Activated CD8-positive, alpha-beta memory T cell treated with anti-CD3 and anti-CD28 coated beads, Interleukin-2, amount 50 U/mL, for 1 hour (primary cell): ENCODE results near the gene CD109.
"Not testable (repeated sequence)": the region's sequence is repeated elsewhere in the genome, so short reads cannot be mapped to it uniquely, and the experiment has no call there.

Experiments
- DNase-seq: peaks from one replicate; pipeline ENCODE4 v3.0.0-alpha.2; 2020; ENCODE audit errors: extremely low read depth

The CD109 gene

DNA sequence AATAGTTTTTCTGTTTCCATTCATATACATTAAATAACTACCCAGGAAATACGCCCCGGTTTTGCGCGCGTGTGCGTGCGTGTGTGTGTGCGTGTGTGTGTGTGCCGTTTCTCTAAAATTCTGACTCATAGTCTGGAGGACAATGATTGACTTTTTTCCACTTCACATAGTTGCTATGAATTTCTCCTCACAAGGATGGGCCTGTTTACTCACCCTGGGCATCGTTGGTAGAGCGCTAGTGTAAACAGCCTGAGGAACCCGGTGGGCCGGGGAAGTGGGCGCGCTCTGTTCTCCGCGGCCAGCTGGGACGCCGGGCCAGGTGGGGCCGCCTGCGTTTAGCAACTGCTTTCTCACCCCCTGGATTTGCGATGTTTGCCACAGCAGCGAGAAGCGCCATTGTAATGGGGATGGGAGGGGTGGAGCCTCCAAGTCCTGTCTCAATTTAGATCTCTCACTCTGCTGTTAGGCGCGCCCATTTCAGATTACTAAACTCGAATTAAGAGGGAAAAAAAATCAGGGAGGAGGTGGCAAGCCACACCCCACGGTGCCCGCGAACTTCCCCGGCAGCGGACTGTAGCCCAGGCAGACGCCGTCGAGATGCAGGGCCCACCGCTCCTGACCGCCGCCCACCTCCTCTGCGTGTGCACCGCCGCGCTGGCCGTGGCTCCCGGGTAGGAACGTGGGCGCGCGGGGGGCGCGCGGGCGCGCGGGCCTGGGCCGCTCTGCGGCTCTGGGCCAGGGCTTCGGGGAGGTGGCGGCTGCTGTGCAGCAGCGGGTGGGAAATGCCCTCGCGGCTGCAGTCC lies at the start of gene CD109:
CD109 (plus strand) TSS at position 585 of the 803 bp plus-strand sequence; CDS start at position 598, 13 bp downstream.
- peak; percentile 8 for DNase-seq

DNA sequence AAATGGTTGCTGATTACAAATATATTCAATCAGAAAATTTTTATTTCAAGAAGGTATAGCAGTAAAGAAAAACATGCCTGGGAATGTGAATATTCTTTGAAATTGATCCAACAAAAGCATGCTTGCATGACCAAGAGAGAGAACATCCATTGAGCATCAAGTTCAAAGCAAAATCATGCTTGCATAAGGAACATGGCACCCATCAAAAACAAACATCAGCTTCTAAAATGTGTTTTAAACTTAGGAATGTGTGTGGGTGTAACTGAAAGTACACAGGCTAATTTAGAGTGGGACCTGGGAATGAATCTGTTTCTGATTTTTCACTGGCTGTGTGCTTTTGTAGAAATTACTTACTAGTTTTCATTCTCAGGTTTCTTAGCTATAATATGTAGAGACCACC lies 47.8 kb upstream of the CD109 start:
- DNase-seq = no peak

DNA sequence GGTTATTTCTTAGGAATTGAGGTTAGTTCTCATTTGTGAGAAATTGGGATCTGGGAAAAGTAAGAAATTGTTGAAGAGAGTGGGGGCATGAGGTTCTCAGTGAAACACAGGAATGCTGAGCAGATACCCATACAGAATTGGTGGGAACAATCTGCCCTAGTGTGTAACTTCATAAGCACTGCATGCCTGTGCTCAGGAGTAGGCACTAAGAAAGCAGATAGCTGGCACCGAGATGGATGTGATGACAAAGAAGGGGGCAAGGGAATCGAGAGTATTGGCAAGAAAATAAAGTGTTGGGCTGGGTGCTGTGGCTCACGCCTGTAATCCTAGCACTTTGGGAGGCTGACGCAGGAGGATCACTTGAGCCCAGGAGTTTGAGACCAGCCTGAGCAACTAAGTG lies 46.2 kb upstream of the CD109 start:
- DNase-seq = no peak

DNA sequence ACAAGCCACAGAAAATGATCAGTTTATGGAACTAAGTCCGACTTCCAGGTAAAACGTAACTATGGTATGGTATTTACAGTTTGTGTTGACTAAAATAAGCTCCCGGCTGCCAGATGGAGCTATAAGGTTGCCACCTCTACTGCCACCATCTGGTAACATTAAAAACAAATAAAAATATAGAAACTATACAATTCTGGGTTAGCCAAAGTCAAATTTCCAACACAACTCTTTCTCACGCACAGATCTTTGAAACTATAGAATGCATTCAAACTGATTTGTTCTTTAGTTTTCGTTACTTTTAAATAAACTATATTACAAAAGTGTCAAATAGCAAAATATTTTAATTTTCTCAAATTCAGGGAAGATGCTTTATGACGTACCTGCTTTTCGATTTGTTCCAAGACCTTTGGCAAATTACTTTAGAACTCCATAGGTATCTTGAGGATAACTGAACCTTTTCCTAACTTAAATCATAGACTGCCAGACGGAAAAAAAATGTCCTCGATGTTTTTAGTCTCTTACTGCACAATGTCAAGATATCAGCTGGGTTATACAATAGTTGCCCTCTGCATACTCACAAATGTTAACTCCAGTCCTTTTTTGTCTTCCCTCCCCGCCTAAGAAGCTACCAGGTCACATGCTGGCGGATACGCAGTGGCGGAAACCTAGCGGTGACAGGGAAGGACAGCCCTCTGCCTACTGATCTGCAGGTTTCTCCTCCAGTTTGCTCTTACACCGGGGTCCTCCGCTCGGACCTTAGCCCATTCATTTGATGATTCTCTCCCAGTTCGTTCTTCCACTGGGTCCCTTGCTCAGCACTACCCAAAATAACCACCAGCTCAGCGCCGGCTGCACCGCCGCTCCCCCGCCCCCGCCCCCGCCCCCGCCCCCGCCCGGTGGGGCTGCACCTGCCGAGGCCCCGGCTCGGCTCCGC lies 43.1 kb upstream of the CD109 start:
- DNase-seq = no peak

DNA sequence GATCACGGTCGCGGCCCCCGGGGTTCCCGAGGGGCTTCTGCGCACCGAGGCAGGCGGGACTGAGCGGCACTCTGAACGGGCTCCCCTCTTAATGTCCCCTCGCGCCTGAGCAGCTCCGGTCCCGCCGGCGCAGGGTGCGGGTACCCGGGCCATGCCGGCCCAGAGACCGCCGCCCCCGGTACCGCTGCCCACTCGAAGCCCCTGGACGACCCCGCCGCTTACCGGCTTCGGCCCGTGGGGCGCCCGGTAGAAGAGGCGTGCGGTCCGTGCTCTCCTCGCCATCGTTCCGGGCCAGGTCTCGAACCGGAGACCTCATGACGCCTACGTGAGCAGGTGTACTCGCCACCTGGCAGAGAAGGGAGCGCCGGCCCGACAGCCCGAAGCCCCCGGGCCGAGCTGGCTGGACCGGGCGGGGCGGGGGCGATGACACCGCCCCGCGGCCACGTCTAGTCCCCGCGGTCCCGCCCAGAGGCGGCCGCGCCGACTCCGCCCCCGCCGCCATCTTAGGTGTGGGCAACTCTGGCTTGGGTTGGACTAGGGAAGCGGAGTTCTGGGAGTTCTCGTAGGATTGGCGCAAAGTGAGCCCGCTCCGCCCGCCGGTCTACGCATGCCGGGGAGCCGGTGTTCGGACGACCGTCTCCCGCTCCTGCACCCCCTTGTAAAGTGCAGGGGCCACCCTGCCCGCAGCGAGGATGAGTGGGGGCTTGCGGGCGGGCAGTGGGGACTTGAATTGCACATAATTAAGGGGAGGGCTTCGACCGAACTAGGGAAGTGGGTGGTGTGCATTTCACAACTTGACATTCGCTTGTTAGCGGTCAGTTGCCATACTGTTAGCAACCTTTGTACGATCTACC lies 42.2 kb upstream of the CD109 start, which contains the start of gene SLC17A5:
SLC17A5 (minus strand) TSS at position 422 of the 854 bp plus-strand sequence; CDS start at position 316, 106 bp downstream.
- DNase-seq = peak; percentile 48

DNA sequence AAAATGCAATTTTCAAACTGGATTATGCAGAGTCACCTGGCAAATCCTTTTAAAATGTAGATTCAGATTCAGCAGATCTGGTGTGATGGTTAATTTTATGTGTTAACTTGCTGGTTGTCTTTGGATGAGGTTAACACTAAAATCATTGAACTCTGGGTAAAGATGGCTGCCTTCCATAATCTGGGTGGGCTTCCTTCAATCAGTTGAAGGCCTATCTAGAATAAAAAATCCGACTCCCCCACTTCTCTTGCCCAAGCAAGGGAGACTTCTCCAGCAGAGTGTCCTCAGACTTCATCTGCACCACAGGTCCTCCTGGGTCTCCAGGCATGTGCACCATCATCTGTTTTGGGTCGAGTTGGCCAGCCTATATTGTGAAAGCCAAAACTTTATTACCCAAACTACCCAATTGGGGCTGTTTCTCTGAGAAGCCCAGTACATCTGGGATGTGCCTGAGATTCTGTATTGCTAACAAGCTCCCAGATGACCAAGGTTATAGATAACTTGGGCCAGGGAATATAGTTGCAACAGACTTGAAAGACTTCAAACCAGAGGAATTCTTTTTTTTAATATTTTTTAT lies 40.6 kb upstream of the CD109 start:
- no peak for DNase-seq

DNA sequence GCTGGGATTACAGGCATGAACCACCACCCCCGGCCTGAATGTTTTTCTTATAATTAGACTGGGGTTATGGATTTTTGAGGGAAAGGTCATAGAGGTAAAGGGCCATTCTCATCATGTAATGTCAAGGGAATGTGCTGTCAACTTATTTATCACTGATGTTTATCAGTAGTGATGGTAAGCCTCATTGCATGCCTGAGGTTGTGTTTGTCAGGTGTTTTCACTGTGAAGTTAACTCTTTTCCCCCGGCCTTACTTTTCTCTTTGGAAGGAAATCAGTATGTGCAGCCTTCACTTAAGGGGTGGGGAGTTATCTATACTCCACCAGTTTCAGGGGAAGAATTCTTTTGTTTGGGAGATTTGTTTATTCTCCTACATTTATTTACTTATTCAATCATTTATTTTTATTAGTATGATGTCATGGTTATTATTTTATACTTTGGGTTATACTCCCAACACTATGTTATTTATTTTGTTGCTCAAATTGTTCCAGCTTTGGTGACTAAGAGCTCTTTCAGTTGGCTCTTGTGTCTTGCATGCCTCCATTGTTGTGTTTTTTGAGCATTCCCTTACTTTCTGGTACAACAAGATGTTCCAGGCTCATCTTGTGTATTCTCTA lies 39.4 kb upstream of the CD109 start:
- no peak for DNase-seq

DNA sequence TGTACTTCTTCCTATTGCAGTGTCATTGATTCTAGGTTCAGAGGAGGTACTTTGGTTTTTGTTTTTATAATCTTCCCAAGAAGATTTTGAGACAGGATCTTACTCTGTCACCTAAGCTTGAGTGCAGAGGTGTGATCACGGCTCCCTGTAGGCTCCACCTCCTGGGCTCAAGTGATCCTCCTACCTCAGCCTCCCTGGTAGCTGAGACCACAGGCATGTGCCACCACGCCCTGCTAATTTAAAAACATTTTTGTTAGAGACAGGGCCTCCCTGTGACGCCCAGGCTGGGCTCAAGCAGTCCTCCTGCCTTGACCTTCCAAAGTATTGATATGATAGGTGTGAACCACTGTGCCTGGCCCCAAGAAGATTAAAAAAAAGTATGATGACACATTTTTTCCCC lies 38.8 kb upstream of the CD109 start:
- no peak for DNase-seq

DNA sequence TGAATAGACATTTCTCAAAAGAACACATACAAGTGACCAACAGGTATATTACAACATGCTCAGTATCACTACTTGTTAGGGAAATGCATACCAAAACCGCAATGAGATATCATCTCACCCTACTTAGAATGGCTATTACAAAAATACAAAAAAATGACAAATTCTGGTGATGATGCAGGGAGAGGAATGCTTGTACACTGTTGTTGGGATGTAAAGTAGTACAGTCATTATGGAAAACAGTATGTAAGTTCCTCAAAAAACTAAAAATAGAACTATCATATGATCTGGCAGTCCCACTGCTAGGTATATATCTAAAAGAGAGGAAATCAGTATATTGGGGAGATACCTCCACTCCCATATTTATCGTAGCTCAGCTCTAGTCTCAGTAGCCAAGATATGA lies 31.3 kb upstream of the CD109 start:
- DNase-seq = no peak

DNA sequence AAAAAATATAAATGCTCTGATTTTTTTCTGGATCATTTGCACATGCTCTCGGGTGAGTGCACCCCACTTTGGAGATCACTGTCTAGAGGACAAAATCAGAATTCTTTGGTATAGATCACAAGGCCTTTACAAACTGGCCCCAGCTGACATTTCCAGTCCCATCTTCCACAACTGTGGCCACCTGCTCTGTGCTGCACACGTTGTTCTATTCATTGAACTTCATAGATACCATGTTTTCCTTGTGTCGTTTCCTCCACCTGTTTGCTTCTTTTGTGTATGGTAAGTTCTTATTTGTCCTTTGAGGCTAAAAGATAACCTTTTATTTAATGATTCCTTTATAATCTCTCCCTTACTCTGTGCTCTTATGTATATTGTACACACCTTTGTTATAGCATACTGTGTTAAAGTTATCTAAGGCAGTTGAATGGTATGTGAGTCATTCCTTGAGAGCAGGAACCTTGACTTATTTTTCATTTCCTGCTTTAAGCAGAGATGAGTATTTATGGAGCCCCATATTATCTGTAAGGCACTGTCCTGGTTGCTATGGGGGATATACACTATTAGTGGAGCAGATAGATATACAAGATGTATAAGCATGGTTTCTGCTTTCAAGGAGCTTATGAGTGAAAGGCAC lies 30.2 kb upstream of the CD109 start:
- DNase-seq = no peak

DNA sequence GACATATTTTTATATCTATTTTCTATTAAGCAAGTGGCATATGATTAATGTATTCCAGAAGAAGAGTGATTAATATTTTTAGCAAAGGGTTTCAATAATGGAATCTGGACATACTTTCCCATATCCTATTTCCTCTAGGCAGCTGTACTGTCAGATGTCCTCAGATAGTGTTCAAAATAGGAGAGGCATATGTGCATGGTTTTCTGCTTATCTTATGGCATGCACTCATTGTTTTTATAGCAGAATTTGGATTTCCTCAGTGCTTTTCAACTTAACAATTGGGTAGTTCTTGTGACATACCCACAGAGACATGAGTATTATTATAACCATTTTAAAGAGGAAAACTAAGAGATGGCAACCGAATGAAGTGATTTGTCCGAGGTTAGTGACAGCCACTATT lies 29.6 kb upstream of the CD109 start:
- no peak for DNase-seq

DNA sequence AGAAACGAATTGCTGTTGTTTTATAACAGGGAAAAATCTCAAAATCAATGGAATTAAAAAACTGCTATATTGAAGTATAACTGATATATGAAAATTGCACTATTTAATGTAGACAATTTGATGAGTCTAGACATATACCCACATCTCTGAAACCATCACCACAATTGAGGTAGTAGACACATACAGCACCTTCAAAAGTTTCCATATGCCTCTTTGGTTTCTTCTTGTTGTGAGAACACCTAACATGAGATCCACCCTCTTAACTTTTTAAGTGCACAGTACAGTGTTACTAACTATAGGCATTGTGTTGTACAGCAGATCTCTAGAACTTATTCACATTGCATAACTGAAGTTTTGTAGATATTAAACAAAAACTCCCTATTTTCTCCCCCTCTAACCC lies 28.2 kb upstream of the CD109 start:
- DNase-seq = no peak

DNA sequence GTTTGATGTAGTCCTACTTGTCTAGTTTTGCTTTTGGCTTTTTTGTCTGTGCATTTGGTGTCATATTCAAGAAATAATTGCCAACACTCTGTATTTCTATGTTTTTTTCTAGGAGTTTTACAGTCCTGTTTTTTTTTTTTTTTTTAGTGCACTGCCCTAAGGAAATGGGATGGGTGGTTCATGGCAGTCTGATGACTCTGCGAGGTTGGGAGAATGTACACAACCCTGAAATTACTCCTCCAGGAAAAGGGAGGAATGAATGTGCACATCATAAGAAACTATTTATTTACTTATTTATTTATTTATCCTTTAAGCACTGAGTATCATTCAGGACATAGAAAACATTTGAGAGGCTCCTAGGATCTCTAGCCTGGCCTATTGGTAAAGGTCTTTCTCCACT lies 27.0 kb upstream of the CD109 start:
- DNase-seq = no peak

DNA sequence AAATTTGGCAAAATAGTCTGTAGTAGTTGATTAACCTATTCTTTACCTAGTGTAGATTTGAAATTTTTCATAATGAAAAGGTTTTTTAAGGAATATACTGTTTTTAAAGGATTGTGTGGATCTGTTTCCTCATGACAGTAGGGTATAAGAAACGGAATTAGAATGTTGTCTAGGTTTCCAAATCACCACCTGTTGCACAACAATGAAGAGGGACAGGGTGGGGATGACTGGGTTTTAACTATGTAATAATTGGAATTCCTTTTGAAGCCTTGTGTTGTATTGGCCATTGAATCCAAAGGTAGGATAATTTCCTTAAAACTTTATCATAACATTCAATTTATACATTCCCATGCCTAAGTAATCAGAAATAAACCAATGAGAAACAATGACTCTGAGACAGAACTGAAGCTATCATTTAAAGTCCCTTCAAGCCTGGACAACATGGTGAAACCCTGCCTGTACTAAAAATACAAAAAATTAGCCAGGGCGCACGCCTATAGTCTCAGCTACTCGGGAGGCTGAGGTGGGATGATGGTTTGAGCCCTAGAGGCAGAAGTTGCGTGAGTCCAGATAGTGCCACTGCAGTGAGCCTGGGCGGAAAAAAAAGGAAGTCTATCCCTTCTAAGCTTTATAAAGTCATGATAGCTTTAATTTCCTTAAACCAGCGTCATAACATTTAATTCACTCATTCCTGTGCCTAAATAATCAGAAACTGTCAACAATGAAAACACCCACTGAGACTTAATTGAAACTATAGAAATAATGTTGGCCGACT lies 23.9 kb upstream of the CD109 start:
- no peak for DNase-seq

DNA sequence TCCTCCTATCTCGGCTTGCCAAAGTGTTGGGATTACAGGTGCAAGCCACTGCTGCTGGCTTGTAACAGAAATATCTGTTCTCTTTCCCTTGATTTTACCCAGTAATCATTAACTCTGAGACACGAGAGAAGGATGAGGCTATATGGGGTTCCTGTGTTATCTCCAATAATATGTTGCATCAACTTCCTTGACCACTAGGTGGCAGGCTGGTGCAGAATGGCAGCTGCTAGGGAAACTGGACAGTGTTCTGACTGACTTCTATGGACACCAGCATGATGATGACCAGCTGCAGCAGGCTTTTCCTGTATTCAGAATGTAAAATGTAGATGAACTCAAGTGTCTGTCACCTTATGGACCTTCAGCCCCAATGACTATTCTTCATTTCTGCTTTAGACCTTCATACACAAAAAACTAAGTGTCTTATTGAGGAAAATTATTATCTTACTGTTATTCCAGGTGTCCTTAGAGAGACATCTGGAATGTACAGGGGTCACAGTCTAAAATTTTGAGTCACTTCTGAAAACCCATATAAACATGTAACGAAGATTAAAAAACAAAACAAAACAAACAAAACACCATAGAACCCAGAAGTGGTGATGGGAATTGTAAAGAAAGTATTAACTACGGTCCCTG lies 20.4 kb upstream of the CD109 start:
- no peak for DNase-seq

DNA sequence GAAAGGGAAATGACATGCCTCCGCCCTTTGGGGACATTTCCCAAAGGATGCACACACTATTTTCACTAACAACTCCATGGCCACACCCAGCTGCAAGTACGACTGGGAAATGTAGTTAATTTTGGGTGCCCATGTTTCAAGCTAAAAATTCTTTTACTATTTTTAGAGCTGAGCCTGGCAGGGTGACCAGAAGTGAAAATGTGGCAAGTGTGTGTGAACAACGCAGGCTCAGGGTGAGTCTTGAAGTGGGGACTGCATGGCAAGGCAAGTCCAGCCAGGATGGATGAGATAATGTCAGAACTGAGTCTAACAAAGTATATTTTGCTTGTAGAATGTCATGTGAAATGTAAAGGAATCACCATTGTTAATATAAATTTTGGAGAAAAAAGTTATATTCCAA lies 17.0 kb upstream of the CD109 start:
- no peak for DNase-seq

DNA sequence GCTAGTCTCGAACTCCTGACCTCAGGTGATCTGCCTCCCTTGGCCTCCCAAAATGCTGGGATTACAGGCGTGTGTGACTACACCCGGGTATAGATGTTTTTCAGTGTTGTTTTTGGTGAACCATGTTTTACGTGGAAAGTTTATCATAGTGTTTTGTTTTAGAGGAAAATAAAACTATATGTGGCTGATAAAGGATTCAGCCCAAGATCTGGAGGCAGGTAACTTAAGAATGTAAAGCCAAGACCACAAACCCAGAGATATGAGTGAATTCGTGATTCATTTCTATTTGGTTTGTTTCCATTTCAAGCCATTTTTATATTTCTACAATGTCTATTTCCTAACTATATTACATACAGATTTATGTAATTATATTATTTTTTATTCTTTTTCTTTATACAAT lies 16.2 kb upstream of the CD109 start:
- DNase-seq = not testable (repeated sequence)

DNA sequence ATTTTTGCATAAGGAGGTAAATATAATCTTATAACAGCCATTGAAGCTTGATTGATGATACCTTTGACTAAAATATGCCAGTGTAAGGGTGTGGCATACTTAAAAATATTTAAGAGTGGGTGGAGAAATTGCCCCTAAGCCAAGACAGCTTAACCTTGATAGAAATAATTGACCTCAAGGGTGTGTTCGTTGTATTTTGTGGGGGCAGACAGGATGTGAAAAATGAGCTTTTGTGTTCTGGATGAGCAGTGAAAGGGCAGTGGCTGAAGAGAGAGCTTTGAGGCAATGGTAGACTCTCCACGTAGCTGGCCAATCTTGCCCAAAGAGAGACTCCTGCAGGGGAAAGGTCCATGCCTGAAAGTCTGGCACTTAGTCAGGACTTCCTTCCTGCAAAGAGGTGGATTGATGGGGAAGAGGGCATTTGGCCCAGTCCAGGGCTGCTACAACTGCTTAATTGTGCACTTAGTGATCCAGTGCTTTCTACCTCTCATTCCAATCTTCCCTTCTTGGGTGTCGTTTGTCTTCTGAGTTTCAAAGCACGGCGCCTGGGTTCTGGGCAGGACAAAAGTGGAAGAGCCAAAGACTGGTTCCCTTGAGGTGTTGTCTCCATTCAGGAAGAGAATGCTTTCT lies 15.6 kb upstream of the CD109 start:
- no peak for DNase-seq

DNA sequence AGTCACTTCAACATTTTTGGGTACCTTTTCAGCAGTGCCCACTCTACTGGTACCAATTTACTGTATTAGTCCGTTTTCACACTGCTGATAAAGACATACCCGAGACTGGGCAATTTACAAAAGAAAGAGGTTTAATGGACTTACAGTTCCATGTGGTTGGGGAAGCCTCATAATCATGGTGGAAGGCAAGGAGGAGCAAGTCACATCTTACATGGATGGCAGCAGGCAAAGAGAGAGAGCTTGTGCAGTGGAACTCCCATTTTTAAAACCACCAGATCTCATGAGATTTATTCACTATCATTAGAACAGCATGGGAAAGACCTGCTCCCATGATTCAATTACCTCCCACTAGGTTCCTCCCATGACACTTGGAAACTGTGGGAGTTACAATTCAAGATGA lies 12.4 kb upstream of the CD109 start:
- DNase-seq = not testable (repeated sequence)
